ENCODE results near the gene SLC25A44. TPM values are rescaled to one million over a fixed set of nuclear protein-coding genes. Genes with fewer than 3 reads are reported as not detected.

The SLC25A44 gene
- polyA plus RNA-seq, 1 donor from 2014 or later: 13.7 TPM

GRCh38 chr1:156226116-156226538, 32.2 kb downstream of the SLC25A44 start:
- H2AFZ ChIP-seq (ENCODE audit: low read depth, low read length): no peak overlapping the region
- no peak overlapping the region for H3K27ac ChIP-seq (ENCODE audit: low read length)
- no peak overlapping the region for H3K4me2 ChIP-seq (ENCODE audit: low read length)
- H3K27me3 ChIP-seq (ENCODE audit: insufficient read depth, low read depth, low read length): no peaks in the 10 kb centered on the region
- H3K36me3 ChIP-seq (ENCODE audit: insufficient read depth, low read length): no peaks in the 10 kb centered on the region
- H3K9me3 ChIP-seq (ENCODE audit: low read length): no peaks in the 10 kb centered on the region
- no peaks in the 10 kb centered on the region for H4K20me1 ChIP-seq (ENCODE audit: insufficient read depth)
- no peaks in the 10 kb centered on the region for H3K79me2 ChIP-seq (replicated peaks; ENCODE audit: insufficient read depth, low read length)
- H3F3A ChIP-seq (ENCODE audit: insufficient read depth, low read length, poor library complexity, severe bottlenecking): no peaks in the 10 kb centered on the region
- H3K9ac ChIP-seq (ENCODE audit: low read length): no peak overlapping the region
- H3K4me3 ChIP-seq (ENCODE audit: low read length): no peak overlapping the region
- TF ChIP-seq REST (IDR thresholded peaks at IDR 0.05; ENCODE audit: borderline replicate concordance) (no peak), EP300 (conservative IDR thresholded peaks at IDR 0.05; ENCODE audit: poor library complexity, severe bottlenecking) (no peak), RAD21 (conservative IDR thresholded peaks at IDR 0.05) (no peak), SMC3 (conservative IDR thresholded peaks at IDR 0.05; ENCODE audit: poor library complexity) (no peak), POLR2AphosphoS5 (IDR thresholded peaks at IDR 0.05) (no peak), TAF1 (IDR thresholded peaks at IDR 0.05; ENCODE audit: low read depth) (no peak), EZH2 (IDR thresholded peaks at IDR 0.05; ENCODE audit: borderline replicate concordance, insufficient read depth, low read length, poor library complexity, severe bottlenecking) (no peak), CTCF (IDR thresholded peaks at IDR 0.05; ENCODE audit: poor library complexity, severe bottlenecking) (no peak), MXI1 (conservative IDR thresholded peaks at IDR 0.05; ENCODE audit: poor library complexity, severe bottlenecking) (no peak)
- H3K9me2 ChIP-seq (ENCODE audit: insufficient read depth, low read length): no peaks in the 10 kb centered on the region

- no peak for TF ChIP-seq EZH2 (IDR thresholded peaks at IDR 0.05; ENCODE audit: borderline replicate concordance, insufficient read depth, low read length, poor library complexity, severe bottlenecking)
- no peak for TF ChIP-seq TAF1 (IDR thresholded peaks at IDR 0.05; ENCODE audit: low read depth)
- TF ChIP-seq CTCF (IDR thresholded peaks at IDR 0.05; ENCODE audit: poor library complexity, severe bottlenecking): no peak
- no peak for TF ChIP-seq REST (IDR thresholded peaks at IDR 0.05; ENCODE audit: borderline replicate concordance)
- no peak for TF ChIP-seq MXI1 (conservative IDR thresholded peaks at IDR 0.05; ENCODE audit: poor library complexity, severe bottlenecking)
- no peak for TF ChIP-seq RAD21 (conservative IDR thresholded peaks at IDR 0.05)
- TF ChIP-seq SMC3 (conservative IDR thresholded peaks at IDR 0.05; ENCODE audit: poor library complexity): no peak
- TF ChIP-seq POLR2AphosphoS5 (IDR thresholded peaks at IDR 0.05): no peak
- TF ChIP-seq EP300 (conservative IDR thresholded peaks at IDR 0.05; ENCODE audit: poor library complexity, severe bottlenecking): no peak
- Histone ChIP-seq H3K4me3 (ENCODE audit: low read length) (no peak overlapping the region), H3K79me2 (replicated peaks; ENCODE audit: insufficient read depth, low read length) (no peaks in the 10 kb centered on the region), H3K9ac (ENCODE audit: low read length) (no peak overlapping the region), H4K20me1 (ENCODE audit: insufficient read depth) (no peaks in the 10 kb centered on the region), H3K27ac (ENCODE audit: low read length) (no peak overlapping the region), H3K9me3 (ENCODE audit: low read length) (no peaks in the 10 kb centered on the region), H2AFZ (ENCODE audit: low read depth, low read length) (no peak overlapping the region), H3K36me3 (ENCODE audit: insufficient read depth, low read length) (no peaks in the 10 kb centered on the region), H3K27me3 (ENCODE audit: insufficient read depth, low read depth, low read length) (no peaks in the 10 kb centered on the region), H3K9me2 (ENCODE audit: insufficient read depth, low read length) (no peaks in the 10 kb centered on the region), H3F3A (ENCODE audit: insufficient read depth, low read length, poor library complexity, severe bottlenecking) (no peaks in the 10 kb centered on the region), H3K4me2 (ENCODE audit: low read length) (no peak overlapping the region)
Observed at GRCh38 chr1:156226782-156227181, 32.9 kb downstream of the SLC25A44 start.
